ENCODE results near the gene ARL2.

DNA sequence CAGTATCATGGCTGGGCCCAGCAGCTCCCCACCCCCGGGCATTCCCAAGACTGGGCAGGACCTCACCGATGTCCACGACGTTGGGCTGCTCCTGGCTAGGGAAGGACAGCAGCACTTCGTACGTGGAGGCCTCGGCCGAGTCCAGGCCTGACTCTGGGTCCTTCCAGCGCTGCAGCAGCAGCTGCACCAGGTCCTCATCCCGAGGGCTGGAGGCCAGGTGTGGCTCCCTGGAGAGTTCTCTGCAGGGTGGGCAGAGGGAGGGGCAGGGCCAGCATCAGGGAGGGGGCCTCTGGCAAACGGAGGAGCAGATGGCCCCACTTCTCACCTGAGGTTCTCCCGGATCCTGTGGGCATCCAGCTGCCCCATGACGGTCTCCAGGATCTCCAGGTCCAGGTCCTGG lies 44.1 kb downstream of the ARL2 start:
- TF ChIP-seq POLR2A (IDR thresholded peaks at IDR 0.05; ENCODE audit: low read depth, low read length) (no peak), POLR2AphosphoS5 (IDR thresholded peaks at IDR 0.05; ENCODE audit: low read depth, low read length) (no peak)

Data from GM12892 (cell line).